Activated CD8-positive, alpha-beta T cell treated with anti-CD3 and anti-CD28 coated beads for 36 hours (primary cell): Measurements from ENCODE around the gene CTSD. TPM values are rescaled to one million over a fixed set of nuclear protein-coding genes. Genes with fewer than 3 reads are reported as not detected.

Source experiments
- ATAC-seq: fragments of 200-7000 bp; cut with Tn5 transposase; one replicate; pipeline ENCODE4 v1.10.0; 2021; ENCODE audit warnings: mild to moderate bottlenecking, moderate library complexity
- CTCF ChIA-PET: fragments of 350-600 bp; sonication (Branson Sonifier 250); formaldehyde crosslinking; loops from one replicate; lab custom pipeline; 2021; ENCODE audit warnings: antibody characterized with exemption; lab: Charles Lee
- POLR2A ChIA-PET: fragments of 350-600 bp; sonication (Branson Sonifier 250); formaldehyde crosslinking; loops from one replicate; lab custom pipeline; 2021; ENCODE audit warnings: antibody characterized with exemption; lab: Charles Lee
- DNase-seq: peaks from one replicate; pipeline ENCODE4 v3.0.0-alpha.2; 2020
- H3K27ac Mint-ChIP-seq: one replicate; pipeline ENCODE4 v1.8.0; 2021; ENCODE audit warnings: mild to moderate bottlenecking, mixed read lengths
- H3K27me3 Mint-ChIP-seq: one replicate; pipeline ENCODE4 v1.8.0; 2021; ENCODE audit warnings: mixed read lengths
- H3K36me3 Mint-ChIP-seq: one replicate; pipeline ENCODE4 v1.8.0; 2021; ENCODE audit warnings: low read depth, mixed read lengths
- H3K4me1 Mint-ChIP-seq: one replicate; pipeline ENCODE4 v1.8.0; 2021; ENCODE audit warnings: low read depth, mixed read lengths
- H3K4me3 Mint-ChIP-seq: one replicate; pipeline ENCODE4 v1.8.0; 2021; ENCODE audit warnings: mild to moderate bottlenecking, moderate library complexity, mixed read lengths
- H3K9me3 Mint-ChIP-seq: one replicate; pipeline ENCODE4 v1.8.0; 2021; ENCODE audit warnings: mixed read lengths
- intact Hi-C: fragments of 100-400 bp; cut with micrococcal nuclease; formaldehyde crosslinking; loops from one replicate; pipeline ENCODE4 v1.10.0; 2022
- total RNA-seq, 2 experiments: library from RNA; stranded (reverse); gene quantifications; one replicate each; pipeline ENCODE4 v1.2.3, GENCODE V29; 2021
- TF ChIP-seq, protein P1 (sequence below): fragments of 200-600 bp; IDR thresholded peaks from one replicate; pipeline ENCODE4 v1.8.0; 2022; ENCODE audit warnings: antibody characterized with exemption, mild to moderate bottlenecking

CTSD gene
- total RNA-seq, 2 experiments from 2014 or later: 44.9 to 45.6 TPM

DNA sequence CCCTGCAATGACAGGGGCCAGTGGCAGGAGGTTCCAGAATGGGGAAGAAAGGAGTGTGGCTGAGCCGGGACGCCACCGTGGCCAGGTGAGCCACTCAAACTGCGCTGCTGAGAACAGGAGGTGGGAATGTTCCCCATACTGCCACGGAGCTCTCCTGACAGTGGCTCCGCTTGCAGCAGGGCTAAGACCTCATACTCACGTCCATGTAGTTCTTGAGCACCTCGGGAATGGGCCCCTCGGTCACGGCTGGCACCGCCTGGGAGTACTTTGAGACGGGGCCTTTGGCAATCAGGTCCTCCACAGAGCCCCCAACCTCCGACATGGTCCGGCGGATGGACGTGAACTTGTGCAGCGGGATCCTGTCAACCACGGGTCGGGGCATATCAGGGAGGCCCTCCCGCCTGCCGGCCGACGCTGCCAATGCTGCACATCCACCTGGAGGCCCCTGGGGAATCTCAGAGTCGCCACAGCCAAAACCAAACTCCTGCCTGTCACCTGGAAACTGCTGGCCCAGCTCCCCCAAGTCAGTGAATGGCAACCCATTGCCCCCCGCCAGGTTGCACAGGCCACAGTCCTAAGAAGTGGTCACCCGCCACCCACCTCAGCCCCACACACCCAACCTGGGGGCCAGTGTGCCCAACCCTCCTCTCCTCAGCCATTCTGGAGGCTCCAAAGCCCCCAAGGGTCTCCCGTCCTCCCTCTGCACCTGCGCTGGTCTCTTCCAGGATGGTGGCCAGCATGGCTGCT, 2.4 kb downstream of the CTSD start:
- ChIA-PET POLR2A (interaction anchor here (1.0 kb wide), 1 partner anchor 11 kb away, joined by 3 read pairs; no protein-coding TSS in a partner anchor), CTCF (interaction anchor here (1.3 kb wide), 2 partner anchors 68 to 71 kb away, joined by 5 to 9 read pairs; no protein-coding TSS in a partner anchor)
- Mint-ChIP-seq H3K4me3 (no peak overlapping the region), H3K4me1 (peaks cover 56% of the 10 kb centered on the region), H3K27me3 (no peaks in the 10 kb centered on the region), H3K36me3 (peaks cover 10% of the 10 kb centered on the region), H3K9me3 (no peaks in the 10 kb centered on the region), H3K27ac (peak overlapping the region; percentile 6)
- TF ChIP-seq, protein P1, sequence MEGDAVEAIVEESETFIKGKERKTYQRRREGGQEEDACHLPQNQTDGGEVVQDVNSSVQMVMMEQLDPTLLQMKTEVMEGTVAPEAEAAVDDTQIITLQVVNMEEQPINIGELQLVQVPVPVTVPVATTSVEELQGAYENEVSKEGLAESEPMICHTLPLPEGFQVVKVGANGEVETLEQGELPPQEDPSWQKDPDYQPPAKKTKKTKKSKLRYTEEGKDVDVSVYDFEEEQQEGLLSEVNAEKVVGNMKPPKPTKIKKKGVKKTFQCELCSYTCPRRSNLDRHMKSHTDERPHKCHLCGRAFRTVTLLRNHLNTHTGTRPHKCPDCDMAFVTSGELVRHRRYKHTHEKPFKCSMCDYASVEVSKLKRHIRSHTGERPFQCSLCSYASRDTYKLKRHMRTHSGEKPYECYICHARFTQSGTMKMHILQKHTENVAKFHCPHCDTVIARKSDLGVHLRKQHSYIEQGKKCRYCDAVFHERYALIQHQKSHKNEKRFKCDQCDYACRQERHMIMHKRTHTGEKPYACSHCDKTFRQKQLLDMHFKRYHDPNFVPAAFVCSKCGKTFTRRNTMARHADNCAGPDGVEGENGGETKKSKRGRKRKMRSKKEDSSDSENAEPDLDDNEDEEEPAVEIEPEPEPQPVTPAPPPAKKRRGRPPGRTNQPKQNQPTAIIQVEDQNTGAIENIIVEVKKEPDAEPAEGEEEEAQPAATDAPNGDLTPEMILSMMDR: no peak
- no peak for DNase-seq
- no peak for ATAC-seq
- intact Hi-C loops: no loop called here

DNA sequence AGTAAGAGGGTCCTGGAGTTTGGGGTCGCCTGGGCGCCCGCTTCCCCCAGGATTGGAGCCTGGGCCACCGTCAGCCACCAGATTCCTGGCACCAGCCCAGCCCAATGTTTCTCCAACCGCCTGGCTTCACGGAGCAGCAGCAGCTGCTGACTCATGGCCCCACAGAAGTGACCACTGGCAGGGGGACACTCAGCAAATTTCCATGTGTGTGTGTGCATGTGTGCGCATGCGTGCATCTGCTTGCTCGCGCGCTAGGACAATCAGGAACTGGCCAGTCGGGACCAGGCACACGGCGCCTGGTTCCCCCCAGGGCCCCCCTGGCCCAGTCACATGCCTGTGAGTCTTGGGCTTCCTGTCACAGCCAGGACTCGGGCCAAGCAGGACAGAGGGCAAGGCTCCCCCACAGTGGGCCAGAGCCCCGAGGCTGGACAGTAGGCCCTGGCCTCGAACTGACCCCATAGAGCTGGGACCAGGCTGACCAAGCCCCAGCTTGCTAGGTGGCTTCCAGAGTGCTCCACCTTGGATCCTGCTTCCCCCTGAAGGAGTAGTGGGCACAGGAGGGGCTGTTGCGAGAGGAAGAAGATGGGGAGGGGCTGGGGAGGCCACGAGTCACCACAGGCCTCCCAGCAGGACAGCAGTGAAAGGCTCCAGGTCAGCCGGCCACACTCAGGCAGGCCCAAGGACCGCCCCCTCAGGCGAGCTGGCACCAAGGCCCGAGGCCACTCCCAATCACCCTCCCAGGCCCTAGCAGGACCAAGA, 3.2 kb downstream of the CTSD start:
- no peak overlapping the region for H3K4me3 Mint-ChIP-seq
- no peak for DNase-seq
- intact Hi-C loops: no loop called here
- H3K4me1 Mint-ChIP-seq: peaks cover 64% of the 10 kb centered on the region
- POLR2A ChIA-PET: no interaction called here
- no peaks in the 10 kb centered on the region for H3K9me3 Mint-ChIP-seq
- CTCF ChIA-PET: no interaction called here
- H3K27me3 Mint-ChIP-seq: no peaks in the 10 kb centered on the region
- ATAC-seq: no peak
- H3K36me3 Mint-ChIP-seq: peaks cover 13% of the 10 kb centered on the region
- H3K27ac Mint-ChIP-seq: no peak overlapping the region
- TF ChIP-seq, protein P1: no peak

DNA sequence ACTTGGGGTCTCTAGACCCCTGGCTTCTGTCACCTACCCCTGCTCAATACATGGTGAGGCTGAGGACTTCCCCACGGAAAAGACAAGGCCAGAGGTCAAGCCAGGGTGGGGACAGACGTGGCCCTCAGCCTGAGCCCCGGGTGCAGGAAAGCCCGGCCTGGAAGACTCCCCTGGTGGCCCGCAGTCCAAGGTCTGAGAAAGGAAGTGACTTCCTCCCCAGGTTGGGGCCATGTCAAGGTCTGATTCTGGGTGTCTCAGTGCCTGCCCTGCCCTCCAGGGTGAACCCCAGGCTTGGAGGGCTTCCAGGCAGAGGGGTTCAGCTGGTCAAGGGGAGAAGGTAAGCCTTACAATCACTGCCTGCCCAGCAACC, 3.9 kb downstream of the CTSD start:
- Mint-ChIP-seq H3K27me3 (no peaks in the 10 kb centered on the region), H3K27ac (no peak overlapping the region), H3K4me3 (no peak overlapping the region), H3K4me1 (peaks cover 70% of the 10 kb centered on the region), H3K9me3 (no peaks in the 10 kb centered on the region), H3K36me3 (peaks cover 15% of the 10 kb centered on the region)
- TF ChIP-seq, protein P1: no peak
- DNase-seq (no peak), ATAC-seq (no peak)
- intact Hi-C loops: no loop called here
- POLR2A ChIA-PET: no interaction called here
- CTCF ChIA-PET: no interaction called here

DNA sequence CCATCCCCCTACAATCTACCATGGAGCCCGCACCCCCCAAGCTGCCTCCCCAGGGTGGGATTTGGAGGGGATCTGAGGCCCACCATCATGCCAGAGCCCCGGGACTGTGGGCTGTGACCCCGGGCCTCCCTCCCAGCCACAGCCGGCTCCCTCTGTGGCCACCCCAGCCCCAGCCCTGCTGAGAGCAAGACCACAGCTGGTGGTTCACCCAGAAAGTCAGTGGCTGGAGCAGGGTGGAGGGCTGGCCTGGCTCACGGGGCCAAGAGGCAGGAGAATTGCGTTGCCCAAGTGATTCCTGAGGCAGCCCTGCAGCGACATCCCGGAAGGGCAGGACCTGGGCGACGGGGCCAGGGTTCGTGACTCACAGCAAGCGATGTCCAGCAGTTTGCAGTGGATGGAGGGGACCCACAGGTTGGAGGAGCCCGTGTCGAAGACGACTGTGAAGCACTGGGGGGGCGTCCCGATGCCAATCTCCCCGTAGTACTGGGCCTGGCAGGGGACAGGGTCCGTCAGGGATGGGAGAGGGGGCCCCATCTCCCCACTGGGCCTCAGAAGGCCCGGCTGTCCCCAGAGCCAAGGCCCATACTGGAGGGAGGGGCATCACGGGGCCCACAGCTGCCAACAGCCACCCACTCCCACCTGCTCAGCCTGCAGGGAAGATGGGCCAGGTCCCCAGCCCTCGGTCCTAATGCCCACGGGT, 4.4 kb downstream of the CTSD start:
- TF ChIP-seq, protein P1: no peak
- H3K4me3 Mint-ChIP-seq: peak overlapping the region; percentile 62
- ATAC-seq (no peak), DNase-seq (no peak)
- peak overlapping the region; percentile 94 for H3K27ac Mint-ChIP-seq
- H3K4me1 Mint-ChIP-seq: peaks cover 71% of the 10 kb centered on the region
- H3K9me3 Mint-ChIP-seq: no peaks in the 10 kb centered on the region
- no peaks in the 10 kb centered on the region for H3K27me3 Mint-ChIP-seq
- peaks cover 17% of the 10 kb centered on the region for H3K36me3 Mint-ChIP-seq
- POLR2A ChIA-PET: no interaction called here
- CTCF ChIA-PET: interaction anchor here (1.1 kb wide), 1 partner anchor 154 kb away, joined by 3 read pairs; no protein-coding TSS in a partner anchor
- intact Hi-C loops: no loop called here
